ENCODE data around the gene SARDH.
A peak's percentile ranks its signal among the peaks of the same experiment; 100 is the strongest.

Gene SARDH

GRCh38 chr9:133737774-133738639, at the start of gene SARDH:
Gene SARDH, minus strand, starts transcription at chr9:133738352. Its CDS starts 4,179 bp downstream, at chr9:133734173.
- peak; percentile 57 for DNase-seq (ENCODE audit: low read depth)
- TF ChIP-seq CTCF (conservative IDR thresholded peaks at IDR 0.05; ENCODE audit: low read depth, low read length): no peak
- H3K4me3 ChIP-seq (ENCODE audit: low read depth, low read length): peak within 1 kb of the TSS; percentile 58

GRCh38 chr9:133787754-133788025, 49.5 kb upstream of the SARDH start:
- peak; percentile 33 for DNase-seq (ENCODE audit: low read depth)
- no peak for TF ChIP-seq CTCF (conservative IDR thresholded peaks at IDR 0.05; ENCODE audit: low read depth, low read length)
- H3K4me3 ChIP-seq (ENCODE audit: low read depth, low read length): no peak overlapping the region

- DNase-seq (ENCODE audit: low read depth): no peak
- no peak overlapping the region for H3K4me3 ChIP-seq (ENCODE audit: low read depth, low read length)
- no peak for TF ChIP-seq CTCF (conservative IDR thresholded peaks at IDR 0.05; ENCODE audit: low read depth, low read length)
Measured at GRCh38 chr9:133786907-133787753, 49.0 kb upstream of the SARDH start.

- no peak for DNase-seq (ENCODE audit: low read depth)
- H3K4me3 ChIP-seq (ENCODE audit: low read depth, low read length): no peak overlapping the region
- TF ChIP-seq CTCF (conservative IDR thresholded peaks at IDR 0.05; ENCODE audit: low read depth, low read length): no peak
Measured at GRCh38 chr9:133786371-133786753, 48.2 kb upstream of the SARDH start.

GRCh38 chr9:133785753-133786370, 47.7 kb upstream of the SARDH start:
- no peak for TF ChIP-seq CTCF (conservative IDR thresholded peaks at IDR 0.05; ENCODE audit: low read depth, low read length)
- H3K4me3 ChIP-seq (ENCODE audit: low read depth, low read length): no peak overlapping the region
- no peak for DNase-seq (ENCODE audit: low read depth)

GRCh38 chr9:133784731-133785561, 46.8 kb upstream of the SARDH start:
- no peak for TF ChIP-seq CTCF (conservative IDR thresholded peaks at IDR 0.05; ENCODE audit: low read depth, low read length)
- DNase-seq (ENCODE audit: low read depth): no peak
- H3K4me3 ChIP-seq (ENCODE audit: low read depth, low read length): no peak overlapping the region
